Raji (cell line): ENCODE data around the gene ELL.

Source experiments
- POLR2A ChIP-seq: IDR thresholded peaks from 2 replicates; pipeline ENCODE4 v1.6.1; 2011; ENCODE audit warnings: low read depth, low read length, control low read depth; ENCODE audit not compliant: insufficient read depth

The ELL gene

GRCh38 chr19:18440936-18441803 lies 80.7 kb downstream of the ELL start:
- TF ChIP-seq POLR2A = no peak

- no peak for TF ChIP-seq POLR2A
Measured at GRCh38 chr19:18440415-18440877, 81.4 kb downstream of the ELL start.

- no peak for TF ChIP-seq POLR2A
Measured at GRCh38 chr19:18439910-18440237, 82.0 kb downstream of the ELL start.

GRCh38 chr19:18439025-18439909 lies 82.6 kb downstream of the ELL start:
- no peak for TF ChIP-seq POLR2A

- no peak for TF ChIP-seq POLR2A
Measured at GRCh38 chr19:18438331-18439024, 83.4 kb downstream of the ELL start.

- TF ChIP-seq POLR2A = no peak
Measured at GRCh38 chr19:18437491-18438330, 84.2 kb downstream of the ELL start, which contains the start of gene ISYNA1. ISYNA1 (minus strand) TSS chr19:18438133; CDS start chr19:18437979, 154 bp downstream.

GRCh38 chr19:18436671-18437490 lies 85.0 kb downstream of the ELL start:
- TF ChIP-seq POLR2A = no peak

GRCh38 chr19:18435842-18436670 lies 85.8 kb downstream of the ELL start:
- TF ChIP-seq POLR2A = no peak

GRCh38 chr19:18435178-18435841 lies 86.6 kb downstream of the ELL start:
- TF ChIP-seq POLR2A = no peak

GRCh38 chr19:18434411-18435175 lies 87.3 kb downstream of the ELL start:
- TF ChIP-seq POLR2A = no peak

GRCh38 chr19:18433735-18434398 lies 88.0 kb downstream of the ELL start:
- TF ChIP-seq POLR2A = no peak

- no peak for TF ChIP-seq POLR2A
Measured at GRCh38 chr19:18433015-18433691, 88.7 kb downstream of the ELL start.
